GM23338 (cell line): Measurements from ENCODE around the gene RNF121.

ENCODE experiments used
- CREB1 ChIP-seq: fragments of 250-450 bp; sonication (Bioruptor Pico); IDR thresholded peaks from 2 replicates; pipeline ENCODE4 v1.5.0; 2020; ENCODE audit warnings: low read depth, mild to moderate bottlenecking, moderate library complexity
- CTCF ChIP-seq, 2 experiments: fragments of 200-600 bp in 1 of 2; sonication (generic) in 1 of 2; conservative IDR thresholded peaks; 2 replicates each; pipeline versions ENCODE4 v1.5.1 to v1.6.1; 2016 to 2017; ENCODE audit warnings: antibody characterized with exemption in 2 of 2, low read depth in 2 of 2, mild to moderate bottlenecking in 2 of 2, moderate library complexity in 1 of 2
- ETS1 ChIP-seq: IDR thresholded peaks from 2 replicates; pipeline ENCODE4 v1.6.1; 2016; ENCODE audit warnings: antibody characterized with exemption
- EZH2 ChIP-seq: fragments of 200-600 bp; sonication (generic); IDR thresholded peaks from one replicate; pipeline ENCODE4 v1.8.0; 2017; ENCODE audit warnings: antibody characterized with exemption, mild to moderate bottlenecking, low read depth; ENCODE audit not compliant: unreplicated experiment
- EZH2phosphoT487 ChIP-seq: fragments of 200-600 bp; sonication (generic); IDR thresholded peaks from one replicate; pipeline ENCODE4 v1.8.1; 2018; ENCODE audit warnings: antibody characterized with exemption; ENCODE audit not compliant: unreplicated experiment
- NANOG ChIP-seq: IDR thresholded peaks from 2 replicates; pipeline ENCODE4 v1.6.1; 2016; ENCODE audit warnings: antibody characterized with exemption, borderline replicate concordance
- POLR2AphosphoS5 ChIP-seq: IDR thresholded peaks from 2 replicates; pipeline ENCODE4 v1.6.1; 2016; ENCODE audit warnings: antibody characterized with exemption, low read depth
- REST ChIP-seq: IDR thresholded peaks from one replicate; pipeline ENCODE4 v1.6.1; 2018; ENCODE audit warnings: antibody characterized with exemption; ENCODE audit not compliant: unreplicated experiment
- ZNF114 ChIP-seq: fragments of 250-450 bp; sonication (Bioruptor Pico); IDR thresholded peaks from 2 replicates; pipeline ENCODE4 v1.5.0; 2020; ENCODE audit warnings: mild to moderate bottlenecking, moderate library complexity

- TF ChIP-seq CTCF (conservative IDR thresholded peaks at IDR 0.05; ENCODE audit: low read depth in 2 of 2) (no peak), ZNF114 (CRISPR knock-in tag) (no peak), CREB1 (CRISPR knock-in tag) (no peak), EZH2phosphoT487 (no peak), POLR2AphosphoS5 (no peak), ETS1 (no peak), EZH2 (no peak), NANOG (no peak), REST (no peak)
Measured at GRCh38 chr11:71935338-71935925, 6.6 kb downstream of the RNF121 start.
